Cortex of kidney (tissue), 1 donor: Measurements from ENCODE around the gene SUMF2.
"Not testable (repeated sequence)": the region's sequence is repeated elsewhere in the genome, so short reads cannot be mapped to it uniquely, and the experiment has no call there.

Experiments
- DNase-seq: peaks from one replicate; lab custom pipeline; 2025; lab: John Stamatoyannopoulos, UW

The SUMF2 gene

GRCh38 chr7:56062382-56062781 lies 1.7 kb upstream of the SUMF2 start:
- DNase-seq, result no peak

- DNase-seq, result no peak
These were observed 595 bp upstream of the SUMF2 start for GRCh38 chr7:56063500-56063881.

GRCh38 chr7:56066376-56066775 lies 2.3 kb downstream of the SUMF2 start:
- DNase-seq, result not testable (repeated sequence)

- DNase-seq, result no peak
These were observed 10.3 kb downstream of the SUMF2 start for GRCh38 chr7:56074371-56074791.

GRCh38 chr7:56077681-56078080 lies 13.6 kb downstream of the SUMF2 start:
- DNase-seq, result no peak

- DNase-seq, result no peak
These were observed 14.1 kb downstream of the SUMF2 start for GRCh38 chr7:56078196-56078595.

GRCh38 chr7:56079450-56080185 lies 15.5 kb downstream of the SUMF2 start:
- no peak for DNase-seq

- DNase-seq, result not testable (repeated sequence)
These were observed 16.8 kb downstream of the SUMF2 start for GRCh38 chr7:56080726-56081435.

GRCh38 chr7:56081626-56082340 lies 17.7 kb downstream of the SUMF2 start:
- DNase-seq, result no peak

- no peak for DNase-seq
These were observed 19.2 kb downstream of the SUMF2 start for GRCh38 chr7:56083150-56083785.

- no peak for DNase-seq
These were observed 22.7 kb downstream of the SUMF2 start for GRCh38 chr7:56086761-56087160.

GRCh38 chr7:56087445-56087844 lies 23.4 kb downstream of the SUMF2 start:
- no peak for DNase-seq

- DNase-seq, result no peak
These were observed 27.5 kb downstream of the SUMF2 start for GRCh38 chr7:56091591-56091990.

GRCh38 chr7:56092388-56092787 lies 28.3 kb downstream of the SUMF2 start:
- not testable (repeated sequence) for DNase-seq

- no peak for DNase-seq
These were observed 28.9 kb downstream of the SUMF2 start, which contains the start of gene PHKG1 for GRCh38 chr7:56092789-56093531. Gene PHKG1, minus strand, starts transcription at chr7:56092952. Its CDS starts 4,011 bp downstream, at chr7:56088941.

- DNase-seq, result no peak
These were observed 33.6 kb downstream of the SUMF2 start for GRCh38 chr7:56097700-56098099.

GRCh38 chr7:56098187-56099008 lies 34.3 kb downstream of the SUMF2 start:
- not testable (repeated sequence) for DNase-seq

GRCh38 chr7:56099653-56100052 lies 35.6 kb downstream of the SUMF2 start:
- DNase-seq, result no peak

- not testable (repeated sequence) for DNase-seq
These were observed 40.1 kb downstream of the SUMF2 start for GRCh38 chr7:56104138-56104537.

- no peak for DNase-seq
These were observed 41.4 kb downstream of the SUMF2 start for GRCh38 chr7:56105508-56105907.
